Smooth muscle cell (in vitro differentiated cells): ENCODE measurements around the gene RSPRY1. TPM values are rescaled to one million over a fixed set of nuclear protein-coding genes. Genes with fewer than 3 reads are reported as not detected.

Experiments
- DNase-seq: peaks from one replicate; lab custom pipeline; 2025; ENCODE audit not compliant: unreplicated experiment; lab: John Stamatoyannopoulos, UW
- H2AFZ ChIP-seq: fragments of 200-600 bp; sonication (generic); 2 replicates; pipeline ENCODE4 v1.6.0; 2016; ENCODE audit warnings: antibody characterized with exemption, low read depth, mild to moderate bottlenecking
- H3F3A ChIP-seq: fragments of 200-600 bp; sonication (generic); 2 replicates; pipeline ENCODE4 v1.6.0; 2017; ENCODE audit warnings: antibody characterized with exemption, low read depth
- H3K27ac ChIP-seq: fragments of 200-600 bp; sonication (generic); 2 replicates; pipeline ENCODE4 v1.5.1; 2016; ENCODE audit warnings: low read depth, mild to moderate bottlenecking
- H3K27me3 ChIP-seq: fragments of 200-600 bp; sonication (generic); 2 replicates; pipeline ENCODE4 v1.6.1; 2016; ENCODE audit warnings: low read depth, mild to moderate bottlenecking
- H3K36me3 ChIP-seq: fragments of 200-600 bp; sonication (generic); 2 replicates; pipeline ENCODE4 v1.5.1; 2016; ENCODE audit warnings: low read depth
- H3K4me1 ChIP-seq: fragments of 200-600 bp; sonication (generic); 2 replicates; pipeline ENCODE4 v1.5.1; 2016; ENCODE audit warnings: low read depth
- H3K4me2 ChIP-seq: fragments of 200-600 bp; sonication (generic); 2 replicates; pipeline ENCODE4 v1.6.0; 2016; ENCODE audit warnings: mild to moderate bottlenecking
- H3K4me3 ChIP-seq: fragments of 200-600 bp; sonication (generic); 2 replicates; pipeline ENCODE4 v1.5.1; 2016; ENCODE audit warnings: mild to moderate bottlenecking
- H3K79me2 ChIP-seq: fragments of 200-600 bp; sonication (generic); 2 replicates; pipeline ENCODE4 v1.6.0; 2016; ENCODE audit warnings: low read depth, mild to moderate bottlenecking
- H3K9ac ChIP-seq: fragments of 200-600 bp; sonication (generic); 2 replicates; pipeline ENCODE4 v1.6.0; 2016; ENCODE audit warnings: low read depth
- H3K9me3 ChIP-seq: fragments of 200-600 bp; sonication (generic); replicated peaks from 2 replicates; pipeline ENCODE4 v1.5.1; 2016; ENCODE audit warnings: low read depth
- H4K20me1 ChIP-seq: fragments of 200-600 bp; sonication (generic); 2 replicates; pipeline ENCODE4 v1.6.0; 2016; ENCODE audit warnings: low read depth
- CTCF ChIP-seq: fragments of 200-600 bp; sonication (generic); IDR thresholded peaks from 2 replicates; pipeline ENCODE4 v1.5.1; 2017; ENCODE audit warnings: borderline replicate concordance, mild to moderate bottlenecking, antibody characterized with exemption; ENCODE audit not compliant: insufficient read depth, poor library complexity, severe bottlenecking
- WGBS: methylation state at CpG from one replicate; pipeline ENCODE4 v1.1.7; 2016; ENCODE audit warnings: low lambda C conversion rate; 5-methylcytosine and 5-hydroxymethylcytosine counted together
- polyA plus RNA-seq: library from polyadenylated mRNA; unstranded; fragments of >200 nt; fragmentation: Nextera tagmentation; extraction: Ambion mirVana; gene quantifications from 2 replicates; pipeline ENCODE4 v1.2.1, GENCODE V29; 2016
- total RNA-seq: library from RNA; depleted of rRNA; stranded (reverse); fragments of >200 nt; gene quantifications from 2 replicates; pipeline ENCODE4 v1.2.3, GENCODE V29; 2014

Gene RSPRY1
- total and polyA plus RNA-seq, 2 experiments from 2014 or later = 42.0 to 57.1 TPM

GRCh38 chr16:57268804-57269800, 83.0 kb downstream of the RSPRY1 start:
- Histone ChIP-seq H2AFZ (no peak overlapping the region), H3K4me3 (no peak overlapping the region)
- DNase-seq = no peak

GRCh38 chr16:57270221-57271062, 84.3 kb downstream of the RSPRY1 start:
- Histone ChIP-seq H3F3A (no peaks in the 10 kb centered on the region), H3K27ac (no peak overlapping the region)

More at GRCh38 chr16:57268804-57269800, 83.0 kb downstream of the RSPRY1 start:
- H3K27ac ChIP-seq = no peak overlapping the region
- H3K4me1 ChIP-seq = peaks cover 14% of the 10 kb centered on the region
- H3K9ac ChIP-seq = no peak overlapping the region
- WGBS = 61% methylated on average over 14 of the region's 14 CpGs
- H4K20me1 ChIP-seq = no peaks in the 10 kb centered on the region
- H3K9me3 ChIP-seq = no peaks in the 10 kb centered on the region
- no peaks in the 10 kb centered on the region for H3K27me3 ChIP-seq
- no peak overlapping the region for H3K4me2 ChIP-seq
- H3F3A ChIP-seq = no peaks in the 10 kb centered on the region
- H3K36me3 ChIP-seq = no peaks in the 10 kb centered on the region
- H3K79me2 ChIP-seq = no peaks in the 10 kb centered on the region
- no peak for TF ChIP-seq CTCF

GRCh38 chr16:57271063-57271345, 84.9 kb downstream of the RSPRY1 start:
- no peaks in the 10 kb centered on the region for H3K27me3 ChIP-seq
- no peak for TF ChIP-seq CTCF
- no peak overlapping the region for H3K9ac ChIP-seq
- H3F3A ChIP-seq = no peaks in the 10 kb centered on the region
- H3K79me2 ChIP-seq = no peaks in the 10 kb centered on the region
- no peak for DNase-seq
- no peak overlapping the region for H2AFZ ChIP-seq
- H3K4me1 ChIP-seq = peaks cover 14% of the 10 kb centered on the region
- no peaks in the 10 kb centered on the region for H3K36me3 ChIP-seq
- no peak overlapping the region for H3K4me2 ChIP-seq
- H4K20me1 ChIP-seq = no peaks in the 10 kb centered on the region
- H3K4me3 ChIP-seq = no peak overlapping the region
- 87% methylated on average over 7 of the region's 7 CpGs for WGBS
- no peaks in the 10 kb centered on the region for H3K9me3 ChIP-seq
- H3K27ac ChIP-seq = no peak overlapping the region

More at GRCh38 chr16:57270221-57271062, 84.3 kb downstream of the RSPRY1 start:
- DNase-seq = no peak
- Histone ChIP-seq H3K9ac (no peak overlapping the region), H3K79me2 (no peaks in the 10 kb centered on the region), H2AFZ (no peak overlapping the region), H3K4me3 (no peak overlapping the region), H3K9me3 (no peaks in the 10 kb centered on the region), H4K20me1 (no peaks in the 10 kb centered on the region), H3K4me2 (no peak overlapping the region), H3K27me3 (no peaks in the 10 kb centered on the region), H3K4me1 (peaks cover 14% of the 10 kb centered on the region), H3K36me3 (no peaks in the 10 kb centered on the region)
- TF ChIP-seq CTCF = no peak
- 81% methylated on average over 25 of the region's 25 CpGs for WGBS
